SK-N-MC (cell line): ENCODE measurements around the gene PDE9A.

ENCODE experiments used
- EZH2 ChIP-seq: fragments of 200-600 bp; sonication (generic); IDR thresholded peaks from one replicate; pipeline ENCODE4 v1.6.1; 2017; ENCODE audit warnings: antibody characterized with exemption
- FOXP2 ChIP-seq: optimal IDR thresholded peaks from 2 replicates; pipeline ENCODE3; 2011; ENCODE audit warnings: mild to moderate bottlenecking, moderate library complexity; ENCODE audit not compliant: insufficient read depth; ENCODE audit errors: extremely low read length, control extremely low read depth
- POLR2AphosphoS5 ChIP-seq: IDR thresholded peaks from 2 replicates; pipeline ENCODE4 v1.6.1; 2012; ENCODE audit warnings: mild to moderate bottlenecking, low read depth, low read length, borderline replicate concordance

DNA sequence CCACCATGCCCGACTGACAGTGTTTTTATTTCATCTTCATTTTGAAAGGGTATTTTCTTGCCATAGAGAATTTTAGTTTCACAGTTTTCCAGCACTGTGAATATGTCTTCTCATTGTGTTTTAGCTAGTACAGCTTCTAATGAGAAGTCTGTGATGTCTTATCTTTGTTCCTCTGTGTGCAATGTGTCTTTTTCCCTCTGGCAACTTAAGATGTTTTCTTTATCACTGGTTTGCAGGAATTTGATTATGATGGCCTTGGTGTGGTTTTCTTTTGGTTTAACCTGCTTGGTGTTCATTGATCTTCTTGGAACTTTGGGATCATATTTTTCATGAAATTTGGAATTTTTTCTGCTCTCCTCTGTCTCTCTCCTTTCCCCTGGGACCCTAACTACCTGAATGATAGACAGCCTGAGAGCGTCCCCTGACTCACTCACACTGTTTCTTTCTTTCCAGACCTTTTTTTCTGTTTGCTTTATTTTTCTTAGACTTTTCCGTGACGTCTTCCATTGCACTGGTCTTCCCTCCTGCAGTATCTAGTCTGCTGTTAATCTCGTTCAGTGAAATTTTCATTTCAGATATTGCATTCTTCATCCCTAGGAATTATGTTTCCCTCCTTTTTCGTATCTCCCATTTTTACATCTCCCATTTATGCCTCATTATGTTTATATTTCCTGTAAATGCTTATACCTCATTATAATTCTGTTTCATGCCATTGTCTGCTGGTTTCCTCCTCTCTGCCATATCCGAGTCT lies 48.5 kb downstream of the PDE9A start:
- TF ChIP-seq POLR2AphosphoS5 (no peak), EZH2 (no peak), FOXP2 (no peak)
